PFSK-1 (cell line): Measurements from ENCODE around the gene PSKH1.

Experiments used
- FOXP2 ChIP-seq: optimal IDR thresholded peaks from 2 replicates; pipeline ENCODE3; 2011; ENCODE audit warnings: borderline replicate concordance, control low read depth, inconsistent platforms; ENCODE audit not compliant: insufficient read depth; ENCODE audit errors: extremely low read length, extremely low read depth
- POLR2AphosphoS5 ChIP-seq: IDR thresholded peaks from 2 replicates; pipeline ENCODE4 v1.6.1; 2012; ENCODE audit warnings: low read depth, mild to moderate bottlenecking, control low read depth, low read length, moderate library complexity
- REST ChIP-seq, 2 experiments: IDR thresholded peaks; 2 replicates each; pipeline versions ENCODE4 v1.6.1 to v1.8.0; 2011 to 2012; ENCODE audit warnings: low read depth in 2 of 2, low read length in 2 of 2, control low read depth in 1 of 2, inconsistent platforms in 1 of 2, mild to moderate bottlenecking in 1 of 2, moderate library complexity in 1 of 2; ENCODE audit not compliant: insufficient read depth in 1 of 2
- SIN3A ChIP-seq: IDR thresholded peaks from 2 replicates; pipeline ENCODE4 v1.6.1; 2012; ENCODE audit warnings: mild to moderate bottlenecking, low read length, moderate library complexity, borderline replicate concordance; ENCODE audit not compliant: insufficient read depth
- TAF1 ChIP-seq: IDR thresholded peaks from 2 replicates; pipeline ENCODE4 v1.6.1; 2012; ENCODE audit warnings: low read length, control low read depth, borderline replicate concordance; ENCODE audit not compliant: insufficient read depth

PSKH1 gene

GRCh38 chr16:67882374-67883145, 10.5 kb upstream of the PSKH1 start:
- no peak for TF ChIP-seq TAF1
- no peak for TF ChIP-seq POLR2AphosphoS5
- no peak for TF ChIP-seq REST (IDR thresholded peaks at IDR 0.05; ENCODE audit: insufficient read depth in 1 of 2, low read depth in 2 of 2, low read length in 2 of 2)
- no peak for TF ChIP-seq FOXP2
- no peak for TF ChIP-seq SIN3A

- TF ChIP-seq REST (IDR thresholded peaks at IDR 0.05; ENCODE audit: insufficient read depth in 1 of 2, low read depth in 2 of 2, low read length in 2 of 2) (no peak), POLR2AphosphoS5 (no peak), TAF1 (no peak), FOXP2 (no peak), SIN3A (no peak)
These were observed 9.7 kb upstream of the PSKH1 start for GRCh38 chr16:67883146-67883871.

- TF ChIP-seq FOXP2 (no peak), REST (IDR thresholded peaks at IDR 0.05; ENCODE audit: insufficient read depth in 1 of 2, low read depth in 2 of 2, low read length in 2 of 2) (no peak), SIN3A (no peak), POLR2AphosphoS5 (no peak), TAF1 (no peak)
These were observed 9.2 kb upstream of the PSKH1 start for GRCh38 chr16:67883872-67884261.

- TF ChIP-seq POLR2AphosphoS5 (no peak), SIN3A (no peak), TAF1 (no peak), FOXP2 (no peak), REST (IDR thresholded peaks at IDR 0.05; ENCODE audit: insufficient read depth in 1 of 2, low read depth in 2 of 2, low read length in 2 of 2) (no peak)
These were observed 8.4 kb upstream of the PSKH1 start, which contains the start of gene NRN1L for GRCh38 chr16:67884684-67885083. Gene NRN1L, plus strand, starts transcription at chr16:67884885. Its CDS starts 19 bp downstream, at chr16:67884904.
